ENCODE measurements around the gene PRKG2.
"Not testable (repeated sequence)": the region's sequence is repeated elsewhere in the genome, so short reads cannot be mapped to it uniquely, and the experiment has no call there.

PRKG2 gene

DNA sequence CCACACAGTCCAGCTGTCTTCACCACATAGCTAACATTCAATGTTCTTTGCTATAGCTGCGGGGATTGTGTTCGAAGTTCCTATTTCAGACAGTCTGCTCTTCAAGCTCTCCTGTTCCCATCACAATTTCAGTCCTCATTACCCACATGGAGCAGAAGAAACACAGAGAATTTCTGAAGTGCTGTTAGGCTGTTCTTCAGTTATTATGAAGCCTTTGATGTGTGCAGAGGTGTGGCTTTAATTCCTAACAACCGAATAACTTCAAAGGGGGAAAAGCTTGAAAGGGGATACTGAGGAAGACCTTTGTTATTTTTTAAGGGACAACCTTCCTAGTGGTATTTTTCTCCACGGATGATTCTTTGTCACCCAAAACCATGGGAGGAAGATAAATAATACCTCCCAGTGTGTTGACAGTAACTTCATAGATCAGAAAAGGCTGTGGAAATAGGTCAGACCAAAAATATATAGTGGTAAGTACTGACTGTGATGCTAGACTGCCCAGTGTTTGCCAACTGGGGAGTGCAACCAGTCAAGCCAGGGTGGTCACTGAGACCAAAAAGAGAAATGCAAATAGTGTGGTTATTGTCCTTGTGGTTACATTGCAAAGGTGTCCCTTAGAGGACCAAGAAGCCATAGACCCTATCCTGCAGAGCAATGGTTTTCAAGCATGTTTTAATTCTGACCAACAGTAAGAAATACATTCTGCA is 52.1 kb downstream of the PRKG2 start:
- DNase-seq (ENCODE audit: low read depth in 1 of 2, low spot score in 1 of 2) = no peak

DNA sequence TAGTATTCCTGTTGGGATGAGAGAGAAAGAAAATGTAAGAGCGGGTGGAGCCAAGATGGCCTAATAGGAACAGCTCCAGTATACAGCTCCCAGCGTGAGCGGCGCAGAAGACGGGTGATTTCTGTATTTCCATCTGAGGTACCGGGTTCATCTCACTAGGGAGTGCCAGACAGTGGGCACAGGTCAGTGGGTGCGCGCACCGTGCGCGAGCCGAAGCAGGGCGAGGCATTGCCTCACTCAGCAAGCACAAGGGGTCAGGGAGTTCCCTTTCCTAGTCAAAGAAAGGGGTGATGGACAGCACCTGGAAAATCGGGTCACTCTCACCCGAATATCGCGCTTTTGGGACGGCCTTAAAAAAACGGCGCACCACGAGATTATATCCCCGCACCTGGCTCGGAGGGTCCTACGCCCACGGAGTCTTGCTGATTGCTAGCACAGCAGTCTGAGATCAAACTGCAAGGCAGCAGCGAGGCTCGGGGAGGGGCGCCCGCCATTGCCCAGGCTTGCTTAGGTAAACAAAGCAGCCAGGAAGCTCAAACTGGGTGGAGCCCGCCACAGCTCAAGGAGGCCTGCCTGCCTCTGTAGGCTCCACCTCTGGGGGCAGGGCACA is 61.2 kb downstream of the PRKG2 start:
- not testable (repeated sequence) for DNase-seq (ENCODE audit: low read depth in 1 of 2, low spot score in 1 of 2)

DNA sequence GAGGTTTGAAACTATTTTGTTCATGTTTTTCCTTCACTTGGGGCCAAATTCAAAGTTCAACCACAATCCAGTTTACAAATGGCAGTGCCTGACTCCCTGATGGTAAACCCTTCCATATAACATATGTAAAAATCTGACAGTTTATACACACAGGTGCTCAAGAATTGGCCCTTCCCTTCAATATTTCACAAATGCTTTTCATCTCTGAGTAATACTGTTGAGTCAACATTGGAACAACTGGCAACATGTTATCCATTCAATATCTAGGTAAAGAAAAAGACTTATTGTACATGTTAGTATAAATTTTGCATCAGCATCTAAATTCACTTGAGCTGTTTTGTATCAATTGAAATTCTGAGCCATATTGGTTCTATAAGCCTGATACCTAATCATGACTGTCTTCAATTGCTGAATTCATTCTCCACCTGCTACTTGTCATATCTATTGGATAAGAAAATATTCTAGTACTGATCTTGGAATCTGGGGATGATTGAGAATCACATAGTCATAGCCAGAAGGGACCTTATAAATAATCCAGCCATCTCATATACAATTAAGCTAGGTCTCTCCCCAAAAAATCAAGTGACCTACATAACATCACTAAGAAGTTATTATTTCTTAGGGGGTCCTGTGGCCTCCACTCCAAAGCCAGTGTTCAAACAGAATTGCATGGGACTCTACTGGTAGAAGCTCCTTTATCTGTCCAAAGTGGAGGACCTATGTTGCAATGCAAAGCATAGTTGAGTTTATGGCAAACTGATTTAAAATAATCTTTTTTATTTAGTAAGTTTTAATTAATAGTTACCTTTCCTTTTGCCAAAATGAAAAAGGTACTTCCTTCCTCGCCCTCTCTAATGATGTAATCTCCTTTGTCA is 61.9 kb downstream of the PRKG2 start:
- no peak for DNase-seq (ENCODE audit: low read depth in 1 of 2, low spot score in 1 of 2)

DNA sequence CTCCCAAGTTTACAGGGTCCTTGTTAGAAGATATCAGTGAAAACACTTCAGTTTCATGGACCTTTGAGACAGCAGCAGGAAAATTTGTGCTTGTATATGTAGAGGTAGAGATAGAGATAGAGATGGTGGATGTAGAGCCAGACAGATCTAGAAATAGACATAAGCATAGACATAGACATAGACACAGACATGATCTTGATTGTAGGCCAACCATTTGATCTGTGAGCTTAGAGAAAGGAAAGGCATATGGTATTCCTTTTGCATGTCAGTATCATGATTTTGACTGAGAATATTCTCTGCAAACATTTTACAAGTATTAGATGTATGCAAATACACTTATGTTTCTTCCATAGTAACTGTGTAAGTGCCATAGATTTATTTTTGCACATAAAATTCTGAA is 65.0 kb downstream of the PRKG2 start:
- DNase-seq (ENCODE audit: low read depth in 1 of 2, low spot score in 1 of 2) = no peak

DNA sequence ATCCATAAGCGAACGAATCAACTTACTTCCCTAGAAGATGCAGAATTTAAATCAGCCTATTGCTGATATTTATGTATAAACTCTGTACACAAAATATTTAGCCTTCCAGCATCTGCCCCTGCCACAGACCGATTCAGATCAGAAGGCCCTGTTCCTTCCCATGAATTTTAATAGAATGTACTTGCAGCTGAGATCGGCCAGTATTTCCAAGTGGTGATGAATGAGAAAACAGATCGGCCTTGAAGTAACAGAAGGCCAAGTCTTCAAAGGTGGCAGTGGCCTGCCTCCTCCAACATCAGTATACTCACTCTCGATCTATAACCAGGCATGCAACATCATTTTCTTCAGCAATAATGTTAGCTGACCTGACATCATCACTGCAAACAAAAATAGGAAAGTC is 66.4 kb downstream of the PRKG2 start:
- DNase-seq (ENCODE audit: low read depth in 1 of 2, low spot score in 1 of 2) = no peak

DNA sequence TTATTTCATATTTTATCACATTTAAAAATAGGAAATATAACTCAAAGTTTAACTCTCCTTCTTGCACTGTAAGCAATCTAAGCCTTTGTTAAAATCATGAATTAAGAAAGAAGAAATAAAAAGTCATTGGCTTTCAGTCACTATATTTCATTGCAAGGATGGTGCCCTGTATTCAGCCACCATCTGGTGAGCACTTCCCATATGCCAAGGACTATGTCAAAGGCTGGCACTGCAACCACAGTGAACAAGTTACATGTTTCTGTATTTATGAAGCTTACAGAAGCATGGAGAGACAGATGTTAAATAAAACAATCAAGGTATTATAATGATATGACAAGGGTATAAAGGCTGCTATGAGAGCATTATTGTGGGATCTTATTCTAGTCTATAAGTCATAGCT is 68.6 kb downstream of the PRKG2 start:
- DNase-seq (ENCODE audit: low read depth in 1 of 2, low spot score in 1 of 2) = no peak

DNA sequence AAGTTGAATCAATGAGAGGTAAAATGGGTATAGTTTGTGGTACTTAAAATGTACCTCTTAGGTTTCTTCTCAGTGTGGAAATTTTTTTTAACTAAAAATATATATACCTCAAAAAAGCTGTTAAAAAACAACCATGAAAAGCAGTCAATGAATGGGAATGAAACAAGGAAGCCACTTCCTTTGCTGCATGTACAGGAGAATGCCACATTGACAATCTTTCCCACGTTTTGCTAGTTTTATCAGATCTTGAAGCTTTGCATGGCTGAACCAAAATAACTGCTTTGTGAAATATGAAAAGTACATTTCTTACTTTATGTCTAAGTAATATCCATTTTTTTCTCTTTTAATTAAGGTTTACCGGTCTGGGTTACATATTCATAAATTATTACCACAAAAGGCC is 71.8 kb downstream of the PRKG2 start:
- no peak for DNase-seq (ENCODE audit: low read depth in 1 of 2, low spot score in 1 of 2)

DNA sequence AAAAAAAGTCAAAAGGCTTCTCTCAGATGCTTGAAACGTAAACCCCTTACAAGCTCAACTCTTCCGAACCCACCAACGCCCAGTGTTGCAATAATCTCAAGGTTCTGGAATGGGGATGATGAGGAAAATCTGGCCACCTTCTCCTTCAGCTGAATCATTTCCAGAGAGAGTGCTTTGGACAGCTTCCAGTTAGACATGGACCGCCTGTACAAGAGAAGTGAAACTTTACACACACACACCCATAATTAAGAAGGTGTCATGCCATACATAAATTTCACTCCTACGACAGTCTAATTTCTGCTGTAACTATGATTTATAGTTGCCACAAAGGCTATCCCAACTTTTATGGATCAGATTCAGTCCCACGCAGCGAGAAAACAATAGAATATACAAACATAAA is 72.3 kb downstream of the PRKG2 start:
- DNase-seq (ENCODE audit: low read depth in 1 of 2, low spot score in 1 of 2) = no peak

DNA sequence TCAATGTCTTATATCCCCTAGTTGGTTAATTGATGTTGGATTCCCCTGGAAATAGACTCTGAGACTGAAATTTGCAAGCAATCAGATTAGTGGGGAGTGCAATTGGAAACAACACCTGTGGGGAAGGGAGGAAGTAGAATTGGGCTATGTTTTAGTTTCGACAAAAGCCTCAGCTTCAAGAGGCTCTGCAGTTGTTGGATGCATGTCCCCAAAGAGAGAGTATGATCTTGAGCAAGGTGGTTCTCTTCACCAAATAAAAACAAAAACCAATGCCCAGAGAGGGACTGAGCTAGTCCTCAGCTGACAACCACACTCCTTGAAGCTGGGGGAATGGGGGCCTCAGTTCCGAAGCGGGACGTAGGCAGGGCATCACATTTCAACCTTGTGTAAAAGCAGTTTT is 77.1 kb downstream of the PRKG2 start:
- DNase-seq (ENCODE audit: low read depth in 1 of 2, low spot score in 1 of 2) = no peak

DNA sequence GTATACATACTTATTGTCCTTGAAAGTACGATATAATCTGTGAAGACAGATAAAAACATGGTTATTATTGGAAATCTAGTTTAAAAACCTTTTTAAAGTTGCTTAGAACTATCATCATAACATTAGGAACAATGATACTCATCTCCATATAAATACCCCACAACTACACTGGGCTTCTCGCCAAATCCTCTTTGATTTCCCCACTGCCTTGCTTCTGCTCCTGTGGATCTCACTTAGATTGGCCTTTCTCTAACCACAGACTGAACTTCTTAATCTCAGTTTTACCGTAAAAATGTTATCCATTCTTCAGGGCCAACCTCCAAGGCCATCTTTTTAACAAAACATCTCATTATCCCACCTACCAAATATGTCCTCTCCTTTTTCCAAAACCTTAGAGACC is 77.6 kb downstream of the PRKG2 start:
- no peak for DNase-seq (ENCODE audit: low read depth in 1 of 2, low spot score in 1 of 2)

DNA sequence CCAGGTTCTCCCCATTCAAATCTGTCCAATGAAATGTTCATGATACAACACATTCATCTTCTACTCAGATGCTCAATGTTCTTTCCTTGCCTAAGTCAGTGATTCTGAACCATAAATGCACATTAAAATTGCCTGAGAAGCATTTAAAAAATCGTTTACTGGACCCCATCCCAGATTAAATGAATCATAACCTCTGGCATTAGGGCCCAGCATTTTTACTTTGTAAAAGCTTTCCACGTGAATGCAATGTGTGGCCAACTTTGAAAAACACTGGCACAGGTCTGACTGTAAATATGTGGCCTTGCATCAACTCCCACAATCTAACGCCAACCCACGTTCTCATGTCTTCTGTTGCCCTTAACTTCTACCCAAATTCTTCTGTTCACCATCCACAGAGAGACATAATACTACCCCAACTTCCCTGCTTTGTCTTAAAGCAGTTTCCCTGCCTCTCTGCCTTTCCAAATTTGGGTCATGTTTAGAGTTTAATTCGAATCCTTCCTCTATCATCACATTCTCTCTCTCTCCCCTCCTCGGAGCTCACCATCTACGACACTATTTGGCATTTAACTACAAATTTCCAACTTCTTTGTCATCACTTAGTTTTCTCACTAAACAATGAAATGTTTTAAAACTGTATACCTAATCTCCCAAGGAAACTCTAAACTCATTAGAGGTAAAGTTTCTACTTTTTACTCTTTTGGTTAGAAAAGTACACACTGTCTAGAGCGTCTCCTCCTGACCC is 78.7 kb downstream of the PRKG2 start:
- DNase-seq (ENCODE audit: low read depth in 1 of 2, low spot score in 1 of 2) = no peak

DNA sequence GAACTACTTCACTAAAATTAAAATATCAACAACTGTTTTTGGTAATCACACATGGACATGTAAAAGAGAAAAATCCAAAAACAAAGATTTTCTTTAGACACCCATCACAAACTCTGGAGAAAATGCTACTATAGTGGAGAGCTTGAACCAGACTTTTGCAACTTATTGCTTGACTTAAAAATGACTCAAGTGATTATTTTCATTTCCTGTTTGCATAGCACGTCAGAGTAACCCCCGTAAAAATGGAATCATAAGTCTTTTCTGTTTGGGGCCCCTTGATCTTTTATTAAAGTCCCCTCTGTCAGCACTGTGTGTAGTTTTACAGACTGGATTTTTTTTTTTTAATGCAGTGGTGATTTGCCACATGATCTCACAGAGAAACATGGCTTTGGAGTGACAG is 79.5 kb downstream of the PRKG2 start:
- no peak for DNase-seq (ENCODE audit: low read depth in 1 of 2, low spot score in 1 of 2)

DNA sequence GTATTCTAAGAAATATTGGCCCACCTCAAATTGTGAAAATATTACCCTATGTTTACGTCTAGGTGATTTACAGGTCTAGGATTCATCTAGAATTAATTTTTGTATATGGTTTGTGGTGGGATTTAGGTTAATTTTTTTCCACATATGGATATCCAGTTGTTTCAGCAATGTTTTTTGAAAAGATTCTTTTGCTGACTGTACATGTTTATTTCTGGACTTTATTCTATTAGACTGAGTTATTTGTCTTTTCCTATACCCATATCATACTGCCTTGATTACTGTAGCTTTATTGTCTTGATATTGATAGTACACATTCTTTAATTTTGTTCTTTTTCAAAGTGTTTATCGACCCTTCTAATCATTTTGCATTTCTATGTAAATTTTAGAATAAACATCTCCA is 83.5 kb downstream of the PRKG2 start:
- DNase-seq (ENCODE audit: low read depth in 1 of 2, low spot score in 1 of 2) = no peak

DNA sequence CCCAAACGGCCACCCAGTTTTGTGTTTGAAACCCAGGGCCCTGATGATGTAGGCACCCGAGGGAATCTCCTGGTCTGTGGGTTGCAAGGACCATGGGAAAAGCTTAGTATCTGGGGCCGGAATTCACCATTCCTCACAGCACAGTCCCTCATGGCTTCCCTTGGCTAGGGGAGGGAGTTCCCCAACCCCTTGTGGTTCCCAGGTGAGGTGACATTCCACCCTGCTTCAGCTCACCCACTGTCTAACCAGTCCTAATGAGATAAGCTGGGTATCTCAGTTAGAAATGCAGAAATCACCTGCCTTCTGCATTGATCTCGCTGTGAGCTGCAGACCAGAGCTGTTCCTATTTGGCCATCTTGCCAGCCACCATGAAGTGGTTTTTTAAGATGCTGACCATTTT is 84.0 kb downstream of the PRKG2 start:
- no peak for DNase-seq (ENCODE audit: low read depth in 1 of 2, low spot score in 1 of 2)

DNA sequence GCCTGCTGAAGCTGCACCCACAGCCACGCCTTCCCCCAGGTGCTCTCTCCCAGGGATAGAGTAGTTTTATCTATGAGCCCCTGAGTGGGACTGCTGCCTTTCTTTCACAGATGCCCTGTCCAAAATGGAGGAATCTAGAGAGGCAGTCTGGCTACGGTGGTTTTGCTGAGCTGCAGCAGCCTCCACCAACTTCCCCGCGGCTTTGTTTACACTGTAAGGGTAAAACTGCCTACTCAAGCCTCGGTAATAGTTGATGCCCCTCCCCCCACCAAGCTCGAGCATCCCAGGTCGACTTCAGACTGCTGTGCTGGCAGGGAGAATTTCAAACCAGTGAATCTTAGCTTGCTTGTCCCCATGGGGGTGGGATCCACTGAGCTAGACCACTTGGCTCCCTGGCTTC is 84.5 kb downstream of the PRKG2 start:
- no peak for DNase-seq (ENCODE audit: low read depth in 1 of 2, low spot score in 1 of 2)

DNA sequence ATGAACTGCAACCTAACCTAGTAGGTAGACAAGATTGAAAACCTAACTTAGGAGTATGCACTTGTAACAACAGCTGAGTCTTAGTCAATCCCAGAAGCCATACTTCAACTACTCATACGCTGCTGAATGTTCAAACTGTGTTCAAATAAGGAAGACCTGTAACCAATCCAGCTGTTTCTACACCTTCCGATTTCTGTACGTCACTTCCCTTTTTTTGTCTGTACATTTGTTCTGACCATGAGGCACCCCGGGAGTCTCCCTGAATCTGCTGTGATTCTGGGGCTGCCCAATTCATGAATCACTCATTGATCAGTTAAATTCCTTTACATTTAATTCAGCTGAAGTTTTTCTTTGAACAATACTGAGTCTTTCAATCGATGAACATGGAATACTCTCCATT is 95.0 kb downstream of the PRKG2 start:
- DNase-seq (ENCODE audit: low read depth in 1 of 2, low spot score in 1 of 2) = no peak

DNA sequence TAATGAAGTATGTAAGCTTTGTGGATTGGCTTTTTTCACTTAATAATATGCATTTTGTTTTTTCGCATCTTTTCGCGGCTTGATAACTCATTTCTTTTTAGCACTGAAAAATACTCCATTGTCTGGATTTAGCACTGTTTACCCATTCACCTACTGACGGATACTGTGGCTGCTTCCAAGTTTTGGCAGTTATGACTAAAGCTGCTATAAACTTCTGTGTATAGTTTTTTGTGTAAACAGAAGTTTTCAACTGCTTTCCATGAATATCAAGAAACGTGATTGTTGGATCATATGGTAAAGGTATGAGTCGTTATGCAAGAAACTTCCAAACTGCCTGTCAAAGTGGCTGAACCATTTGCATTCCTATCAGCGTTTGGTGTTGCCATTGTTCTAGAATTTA is 96.9 kb downstream of the PRKG2 start:
- no peak for DNase-seq (ENCODE audit: low read depth in 1 of 2, low spot score in 1 of 2)

DNA sequence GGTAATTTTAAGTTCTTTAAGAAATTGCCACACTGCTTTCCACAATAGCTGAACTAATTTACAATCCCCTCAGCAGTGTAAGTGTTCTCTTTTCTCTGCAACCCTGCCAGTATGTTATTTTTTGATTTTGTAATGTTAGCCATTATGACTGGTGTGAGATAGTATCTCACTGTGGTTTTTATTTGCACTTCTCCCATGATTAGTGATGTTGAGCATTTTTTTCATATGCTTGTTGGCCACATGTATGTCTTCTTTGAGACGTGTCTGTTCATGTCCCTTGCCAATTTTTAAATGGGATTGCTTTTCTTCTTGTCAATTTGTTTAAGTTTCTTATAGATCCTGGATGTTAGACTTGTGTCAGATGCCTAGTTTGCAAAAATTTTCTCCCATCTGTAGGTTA is 98.5 kb downstream of the PRKG2 start:
- DNase-seq (ENCODE audit: low read depth in 1 of 2, low spot score in 1 of 2) = no peak

DNA sequence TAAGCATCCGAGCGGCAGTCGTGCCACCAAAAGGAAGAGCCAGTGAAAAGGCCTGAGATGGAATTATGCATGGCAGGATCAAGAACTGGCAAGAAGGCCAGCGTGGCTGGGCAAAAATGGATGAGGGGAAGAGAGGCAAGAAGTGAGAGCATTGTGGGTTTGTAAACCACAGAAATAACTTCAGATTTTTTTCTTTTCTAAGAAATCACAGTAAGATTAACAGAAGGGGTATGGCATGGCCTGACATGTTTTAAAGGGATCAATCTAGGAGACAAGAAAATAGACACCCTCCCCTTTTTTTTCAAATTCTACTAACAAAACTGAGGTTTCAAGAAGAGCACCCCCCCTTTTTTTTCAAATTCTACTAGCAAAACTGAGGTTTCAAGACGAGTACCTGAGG is 102.0 kb downstream of the PRKG2 start:
- DNase-seq (ENCODE audit: low read depth in 1 of 2, low spot score in 1 of 2) = no peak

DNA sequence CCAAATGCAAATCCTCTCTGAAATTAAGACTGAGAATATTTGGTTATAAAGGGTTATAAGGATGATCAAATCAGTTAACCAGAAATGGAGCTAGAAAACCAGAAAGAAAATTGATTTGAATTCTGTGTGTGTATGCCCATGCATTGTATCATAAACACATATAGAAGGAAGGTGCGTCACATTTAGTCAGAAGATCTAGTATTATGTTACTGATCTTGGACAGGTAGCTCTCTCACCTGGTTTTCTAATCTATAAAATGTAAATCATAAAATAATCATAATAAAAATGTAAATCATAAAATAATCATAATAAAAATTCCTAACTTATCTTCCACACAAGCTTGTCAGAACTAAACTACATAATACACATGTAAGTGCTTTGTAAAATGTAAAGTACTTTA is 105.7 kb downstream of the PRKG2 start:
- DNase-seq (ENCODE audit: low read depth in 1 of 2, low spot score in 1 of 2) = no peak

DNA sequence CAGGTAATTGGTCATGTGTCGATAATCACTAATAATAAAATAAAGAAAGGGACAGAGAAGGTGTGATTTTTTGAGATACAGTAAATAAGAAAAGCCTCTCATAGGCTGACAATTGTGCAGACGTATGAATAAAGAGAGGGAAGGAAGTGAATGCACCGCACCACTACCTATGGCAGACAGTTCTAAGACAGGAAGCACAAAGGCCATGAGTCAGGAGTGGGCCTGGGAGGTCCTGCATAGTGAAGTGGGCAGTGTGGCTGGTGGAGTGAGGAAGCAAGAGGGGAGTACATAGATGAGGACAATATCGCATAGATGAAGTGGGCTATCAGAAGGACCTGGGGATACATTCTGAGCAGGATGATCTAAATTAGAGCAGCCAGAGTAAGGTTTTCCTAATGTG is 108.9 kb downstream of the PRKG2 start:
- no peak for DNase-seq (ENCODE audit: low read depth in 1 of 2, low spot score in 1 of 2)

DNA sequence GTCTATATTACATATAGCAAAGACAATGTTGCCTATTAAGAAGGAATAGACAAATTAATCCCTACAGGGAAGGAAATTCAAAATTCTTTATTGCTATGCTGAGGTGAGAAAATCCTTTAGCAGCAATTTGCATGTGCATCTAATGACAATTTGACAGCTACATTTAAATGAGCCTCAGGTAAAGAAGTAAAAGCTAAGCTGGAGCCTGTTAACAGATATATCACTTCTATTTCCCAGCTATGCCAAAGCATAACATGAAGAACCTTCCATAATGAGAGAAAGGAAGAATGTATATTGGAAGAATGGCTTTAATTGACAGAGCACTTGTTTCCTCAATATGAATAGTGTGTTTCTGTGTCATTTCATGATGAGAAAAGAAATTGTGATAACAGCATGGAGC is 112.9 kb downstream of the PRKG2 start:
- DNase-seq (ENCODE audit: low read depth in 1 of 2, low spot score in 1 of 2) = no peak
